Muscle of leg (tissue), 11 donors: ENCODE results near the gene ATF4. TPM values are rescaled to one million over a fixed set of nuclear protein-coding genes. Genes with fewer than 3 reads are reported as not detected.

ENCODE experiments used
- DNase-seq: peaks from one replicate; pipeline ENCODE4 v3.0.0; 2013
- H3K27ac ChIP-seq: one replicate; pipeline ENCODE4 v1.5.1; 2013; ENCODE audit warnings: mild to moderate bottlenecking, low read length, control low read depth
- H3K27me3 ChIP-seq: one replicate; pipeline ENCODE4 v1.6.1; 2013; ENCODE audit warnings: low read length; ENCODE audit not compliant: control insufficient read depth, insufficient read depth
- H3K36me3 ChIP-seq: one replicate; pipeline ENCODE4 v1.6.1; 2013; ENCODE audit warnings: low read length; ENCODE audit not compliant: control insufficient read depth, insufficient read depth
- H3K4me1 ChIP-seq: one replicate; pipeline ENCODE4 v1.6.1; 2013; ENCODE audit warnings: low read length; ENCODE audit not compliant: control insufficient read depth, insufficient read depth
- H3K4me3 ChIP-seq: one replicate; pipeline ENCODE4 v1.5.1; 2013; ENCODE audit warnings: low read length, control low read depth
- H3K9me3 ChIP-seq: replicated peaks from 2 replicates; pipeline ENCODE4 v1.6.1; 2013; ENCODE audit warnings: low read depth, low read length; ENCODE audit not compliant: control insufficient read depth
- WGBS: methylation state at CpG from one replicate; pipeline ENCODE4 v1.1.5; 2013; ENCODE audit warnings: missing lambda C conversion rate; ENCODE audit not compliant: insufficient coverage; 5-methylcytosine and 5-hydroxymethylcytosine counted together
- polyA plus RNA-seq, 8 donors: library from polyadenylated mRNA; unstranded; fragments of 120-200 nt; gene quantifications; one replicate each; pipeline versions ENCODE4 v1.2.1 to v1.2.3, GENCODE V29; 2013; ENCODE audit warnings: inconsistent platforms in 1 of 8, low replicate concordance in 1 of 8; ENCODE audit not compliant: insufficient read length in 8 of 8, insufficient read depth in 1 of 8
- total RNA-seq: library from RNA; stranded (reverse); fragments of 120-200 nt; gene quantifications from one replicate; pipeline ENCODE4 v1.2.4, GENCODE V29; 2013

ATF4 gene
- total and polyA plus RNA-seq, 9 donors: 306 to 403 (median 315) TPM

DNA sequence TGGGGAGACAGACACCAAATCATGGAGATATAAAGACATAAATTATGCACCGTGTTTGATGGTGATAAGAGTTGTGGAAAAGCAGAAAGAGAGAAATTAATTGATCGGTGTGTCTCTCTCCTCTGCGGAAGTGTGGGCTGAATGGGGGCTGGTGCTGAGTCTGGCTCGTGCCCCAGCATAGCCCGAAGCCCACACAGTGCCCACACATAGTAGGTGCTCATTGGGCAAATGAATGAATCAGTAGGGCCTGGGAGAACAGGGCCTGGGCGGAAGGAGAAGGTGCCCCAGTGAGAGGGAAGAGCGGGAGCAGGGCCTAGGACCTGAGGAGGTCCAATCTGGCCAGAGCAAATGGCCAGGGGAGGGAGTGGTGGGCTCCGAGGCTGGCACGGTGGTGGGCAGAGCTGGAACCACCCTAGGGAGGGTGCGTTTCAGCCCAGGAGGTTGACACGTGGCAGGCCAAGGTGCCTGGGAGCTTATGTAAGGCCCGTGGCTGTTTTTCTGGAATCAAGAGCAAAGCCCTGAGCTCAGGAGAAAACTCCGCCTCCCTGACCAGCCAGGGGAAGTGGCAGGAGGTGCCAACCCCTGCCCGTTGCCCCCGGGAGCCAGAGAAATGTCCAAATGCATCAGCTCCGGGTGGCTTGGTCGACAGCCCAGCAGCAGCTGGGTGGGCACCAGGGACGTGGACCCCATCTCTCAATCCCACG, 48.1 kb downstream of the ATF4 start:
- Histone ChIP-seq H3K4me1 (no peaks in the 10 kb centered on the region), H3K9me3 (no peaks in the 10 kb centered on the region), H3K4me3 (no peak overlapping the region), H3K36me3 (no peaks in the 10 kb centered on the region), H3K27ac (no peak overlapping the region), H3K27me3 (peaks cover 5% of the 10 kb centered on the region)
- no peak for DNase-seq
- WGBS: 80% methylated on average over 11 of the region's 19 CpGs

DNA sequence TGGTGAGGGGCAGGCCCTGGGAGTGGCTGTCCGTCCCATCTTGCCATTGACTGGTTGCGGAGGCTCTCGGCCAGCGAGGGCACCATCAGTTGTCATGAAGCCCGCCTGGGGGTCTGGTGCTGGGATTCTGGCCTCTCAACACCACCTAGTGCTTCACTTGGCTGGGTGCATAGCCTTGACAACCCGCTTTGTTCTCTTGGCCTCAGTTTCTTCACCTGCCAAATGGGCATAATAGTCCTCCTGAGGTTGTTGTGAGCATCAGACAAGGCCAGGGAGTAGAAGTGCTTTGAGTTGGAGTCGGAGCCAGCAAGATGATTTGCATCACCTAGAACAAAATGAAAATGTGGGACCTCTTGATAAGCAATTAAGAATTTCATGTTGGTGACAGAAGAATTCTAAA, 48.7 kb downstream of the ATF4 start:
- H3K9me3 ChIP-seq: no peaks in the 10 kb centered on the region
- no peak overlapping the region for H3K27ac ChIP-seq
- peaks cover 5% of the 10 kb centered on the region for H3K27me3 ChIP-seq
- 100% methylated on average over 5 of the region's 7 CpGs for WGBS
- H3K4me3 ChIP-seq: no peak overlapping the region
- H3K36me3 ChIP-seq: no peaks in the 10 kb centered on the region
- DNase-seq: no peak
- no peaks in the 10 kb centered on the region for H3K4me1 ChIP-seq

DNA sequence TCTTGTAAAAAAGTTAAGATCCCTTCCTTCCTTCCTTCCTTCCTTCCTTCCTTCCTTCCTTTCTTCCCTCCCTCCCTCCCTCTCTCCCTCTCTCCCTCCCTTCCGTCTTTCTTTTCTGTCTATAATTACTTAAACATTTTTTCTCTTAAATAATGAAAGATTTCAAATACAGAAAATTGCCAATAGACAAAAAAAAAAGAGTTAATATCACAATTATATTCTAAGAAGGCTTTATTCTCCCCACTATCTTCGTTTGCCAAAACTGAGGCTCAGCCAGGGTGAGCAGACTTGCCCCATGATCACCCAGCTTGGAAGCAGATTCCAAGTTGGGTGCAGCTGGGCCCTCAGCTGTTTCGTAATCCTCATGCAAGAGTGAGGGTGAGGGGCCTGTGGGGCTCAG, 49.9 kb downstream of the ATF4 start:
- no peak for DNase-seq
- WGBS: no CpG with 5 or more reads among the region's 3 CpGs
- Histone ChIP-seq H3K36me3 (no peaks in the 10 kb centered on the region), H3K4me1 (no peaks in the 10 kb centered on the region), H3K27me3 (peaks cover 5% of the 10 kb centered on the region), H3K9me3 (no peaks in the 10 kb centered on the region), H3K27ac (no peak overlapping the region), H3K4me3 (no peak overlapping the region)

DNA sequence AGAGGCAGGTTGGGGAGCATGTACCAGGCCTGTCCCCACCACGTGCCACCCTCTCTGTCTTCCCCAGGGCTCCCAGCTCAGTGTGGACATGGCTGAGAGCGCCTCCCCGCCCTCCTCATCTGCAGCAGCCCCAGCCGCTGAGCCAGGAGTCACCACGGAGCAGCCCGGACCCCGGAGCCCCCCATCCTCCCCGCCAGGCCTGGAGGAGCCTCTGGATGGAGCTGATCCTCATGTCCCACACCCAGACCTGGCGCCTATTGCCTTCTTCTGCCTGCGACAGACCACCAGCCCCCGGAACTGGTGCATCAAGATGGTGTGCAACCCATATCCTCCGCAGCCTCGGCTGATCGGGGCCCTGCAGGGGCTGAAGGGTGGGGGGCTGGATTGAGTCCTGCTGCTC, 50.3 kb downstream of the ATF4 start, which contains the start of gene CACNA1I:
Gene CACNA1I (plus strand): TSS at position 89 of the 400 bp plus-strand sequence. CDS start 0 bp downstream, at position 89.
- Histone ChIP-seq H3K27me3 (peaks cover 5% of the 10 kb centered on the region), H3K4me3 (no peak within 1 kb of the TSS), H3K27ac (no peak within 1 kb of the TSS), H3K9me3 (no peaks in the 10 kb centered on the region), H3K4me1 (no peaks in the 10 kb centered on the region), H3K36me3 (no peaks in the 10 kb centered on the region)
- WGBS: 77% methylated on average over 12 of the region's 14 CpGs
- DNase-seq: no peak

DNA sequence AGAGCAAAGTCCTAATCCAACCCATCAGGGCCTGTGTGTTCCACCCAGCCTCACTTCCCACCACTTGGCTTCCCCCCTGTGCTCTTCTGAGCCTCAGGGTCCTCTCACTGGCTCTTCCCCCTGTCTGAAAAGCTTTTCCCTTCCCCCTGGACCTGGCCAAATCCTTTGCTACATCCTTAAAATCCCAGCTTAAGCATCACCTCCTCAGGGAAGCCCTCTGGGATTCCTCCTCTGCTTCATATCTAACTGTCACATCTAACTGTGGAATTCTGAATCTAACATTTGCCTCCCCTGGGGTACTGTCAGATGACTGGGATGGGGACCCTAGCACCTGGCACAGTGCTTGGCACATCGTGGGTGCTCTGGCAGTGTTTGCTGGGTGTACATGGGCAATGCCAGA, 51.2 kb downstream of the ATF4 start:
- 62% methylated on average over 1 of the region's 1 CpG for WGBS
- Histone ChIP-seq H3K9me3 (no peaks in the 10 kb centered on the region), H3K36me3 (no peaks in the 10 kb centered on the region), H3K27me3 (peaks cover 7% of the 10 kb centered on the region), H3K4me3 (no peak overlapping the region), H3K4me1 (no peaks in the 10 kb centered on the region), H3K27ac (no peak overlapping the region)
- no peak for DNase-seq

Other genes starting within 250 kb of the ATF4 start
- gene RPL3, start 200.9 kb upstream of the ATF4 start, total RNA-seq: 1,838 TPM
- gene RPL3, start 200.9 kb upstream of the ATF4 start, polyA plus RNA-seq: 1,000 to 10,000 TPM; 2,740 to 3,798 (median 3,333) TPM
- gene SYNGR1, start 170.6 kb upstream of the ATF4 start, total RNA-seq: 6.3 TPM
- gene SYNGR1, start 170.6 kb upstream of the ATF4 start, polyA plus RNA-seq: 10 to 100 TPM; 12.4 to 19.8 (median 14.9) TPM
- 13.4 TPM for gene TAB1, start 120.8 kb upstream of the ATF4 start, total RNA-seq
- gene TAB1, start 120.8 kb upstream of the ATF4 start, polyA plus RNA-seq: 10 to 100 TPM; 20.3 to 27.1 (median 22.5) TPM
- 1.7 TPM for gene MGAT3, start 63.5 kb upstream of the ATF4 start, total RNA-seq
- gene MGAT3, start 63.5 kb upstream of the ATF4 start, polyA plus RNA-seq: 1 to 10 TPM; 3.4 to 9.6 (median 5.0) TPM
- 9.4 TPM for gene MIEF1, start 18.3 kb upstream of the ATF4 start, total RNA-seq
- gene MIEF1, start 18.3 kb upstream of the ATF4 start, polyA plus RNA-seq: 10 to 100 TPM; 15.3 to 21.7 (median 18.1) TPM
- 63.0 TPM for gene RPS19BP1, start 12.2 kb downstream of the ATF4 start, total RNA-seq
- gene RPS19BP1, start 12.2 kb downstream of the ATF4 start, polyA plus RNA-seq: 10 to 100 TPM; 43.2 to 66.6 (median 52.2) TPM
- 0.04 TPM for gene CACNA1I, start 50.2 kb downstream of the ATF4 start, total RNA-seq
- gene CACNA1I, start 50.2 kb downstream of the ATF4 start, polyA plus RNA-seq: under 1 TPM; 0.05 to 0.14 (median 0.09) TPM